NCI-H1092 treated with DMSO at 0.1 percent for 48 hours (cell line): ENCODE results near the gene ZC3H6.
"Not testable (repeated sequence)": the region's sequence is repeated elsewhere in the genome, so short reads cannot be mapped to it uniquely, and the experiment has no call there.

Experiments used
- DNase-seq: peaks from one replicate; lab custom pipeline; 2025; lab: John Stamatoyannopoulos, UW

The ZC3H6 gene

DNA sequence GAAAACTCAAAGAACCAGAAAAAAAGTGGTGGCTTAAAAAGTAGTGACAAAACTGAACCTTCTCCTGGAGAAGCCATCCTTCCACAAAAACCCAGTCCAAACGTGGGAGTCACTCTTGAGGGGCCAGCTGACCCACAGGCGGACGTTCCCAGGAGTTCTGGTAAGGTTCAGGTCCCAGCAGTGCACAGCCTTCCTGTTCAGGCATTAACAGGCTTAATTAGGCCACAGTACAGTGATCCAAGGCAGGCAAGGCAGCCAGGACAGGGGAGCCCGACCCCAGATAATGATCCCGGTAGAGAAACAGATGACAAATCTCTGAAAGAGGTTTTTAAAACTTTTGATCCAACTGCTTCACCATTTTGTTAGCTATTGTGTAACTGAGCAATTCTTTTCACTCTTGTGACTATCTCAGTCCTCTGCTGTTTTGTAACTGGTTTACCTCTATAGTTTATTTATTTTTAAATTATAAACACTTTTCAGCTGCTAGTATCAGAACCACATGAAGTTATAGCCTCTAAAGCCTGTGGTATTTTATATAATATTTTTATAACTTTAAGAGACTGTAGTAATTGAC is 56.8 kb downstream of the ZC3H6 start:
- DNase-seq: no peak

DNA sequence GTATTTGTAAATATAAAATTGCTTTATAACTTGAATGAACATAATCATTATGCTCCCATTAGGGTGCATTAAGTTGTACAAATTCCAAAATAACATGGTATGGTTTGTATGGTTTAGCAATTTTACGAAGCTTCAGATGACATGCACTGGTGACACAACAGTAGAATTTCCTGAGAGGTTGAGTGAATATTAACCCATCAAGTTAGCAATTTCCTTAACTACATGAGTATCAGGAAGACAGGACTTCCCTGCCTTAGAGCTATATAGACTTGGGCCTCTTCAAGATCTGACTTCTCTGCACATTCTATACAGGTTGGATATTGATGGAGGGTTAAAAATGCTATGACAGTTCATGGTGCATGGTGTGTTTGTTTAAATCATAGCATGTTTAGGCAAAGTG is 60.2 kb downstream of the ZC3H6 start:
- DNase-seq: no peak

DNA sequence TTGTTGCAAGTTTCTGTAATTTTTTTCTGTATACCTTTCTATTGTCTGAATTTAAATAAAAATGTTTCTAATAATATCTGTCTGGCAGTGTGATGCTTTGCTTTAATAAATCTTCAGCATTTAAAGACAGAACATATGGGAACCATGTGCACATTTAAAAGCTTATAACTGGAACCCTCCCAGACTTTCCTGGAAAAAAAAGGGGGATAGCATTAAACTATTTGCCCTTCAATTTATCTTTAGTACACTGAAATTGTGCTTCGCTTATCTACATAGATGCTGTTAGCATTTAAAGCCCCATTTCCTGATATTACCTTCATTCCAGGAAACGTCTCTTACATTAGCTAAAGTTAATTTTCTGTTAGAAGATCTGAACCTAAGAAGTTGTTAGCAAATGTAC is 64.6 kb downstream of the ZC3H6 start:
- no peak for DNase-seq

DNA sequence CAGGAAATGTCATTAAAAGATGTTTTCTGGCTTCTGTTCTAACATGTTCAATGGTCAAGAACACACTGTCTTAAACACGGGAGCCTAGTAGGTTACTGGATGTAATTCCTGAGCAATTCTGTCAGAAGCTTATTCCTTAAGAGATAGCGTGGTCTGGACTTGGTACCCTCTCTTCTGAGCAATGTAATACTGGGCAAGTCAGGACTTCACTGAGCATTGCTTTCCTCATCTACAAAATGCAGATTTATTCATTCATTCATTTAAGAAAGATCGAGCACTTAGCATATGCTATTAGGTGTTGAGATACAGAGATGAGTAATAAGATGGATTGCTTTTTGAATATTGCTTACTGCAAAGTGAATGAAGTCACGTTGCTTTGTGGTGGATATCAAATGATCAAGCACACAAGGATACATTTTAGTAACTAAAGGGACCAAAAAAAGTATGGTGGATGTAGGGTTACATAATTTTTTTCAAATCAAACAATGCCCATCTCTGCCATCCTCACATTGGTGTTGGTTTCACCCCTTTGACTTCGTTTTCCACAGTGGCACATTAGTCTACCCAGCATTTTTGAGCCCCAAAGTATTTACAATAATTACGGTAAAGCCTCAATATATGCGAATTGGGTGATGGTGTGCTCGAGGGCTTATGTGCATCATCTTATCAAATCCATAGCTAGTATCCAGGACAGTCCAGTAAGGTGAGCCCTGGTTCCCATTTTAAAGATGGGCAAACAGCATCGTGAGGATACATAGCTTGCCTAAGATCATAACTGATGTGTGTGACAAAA is 65.3 kb downstream of the ZC3H6 start:
- DNase-seq: no peak

DNA sequence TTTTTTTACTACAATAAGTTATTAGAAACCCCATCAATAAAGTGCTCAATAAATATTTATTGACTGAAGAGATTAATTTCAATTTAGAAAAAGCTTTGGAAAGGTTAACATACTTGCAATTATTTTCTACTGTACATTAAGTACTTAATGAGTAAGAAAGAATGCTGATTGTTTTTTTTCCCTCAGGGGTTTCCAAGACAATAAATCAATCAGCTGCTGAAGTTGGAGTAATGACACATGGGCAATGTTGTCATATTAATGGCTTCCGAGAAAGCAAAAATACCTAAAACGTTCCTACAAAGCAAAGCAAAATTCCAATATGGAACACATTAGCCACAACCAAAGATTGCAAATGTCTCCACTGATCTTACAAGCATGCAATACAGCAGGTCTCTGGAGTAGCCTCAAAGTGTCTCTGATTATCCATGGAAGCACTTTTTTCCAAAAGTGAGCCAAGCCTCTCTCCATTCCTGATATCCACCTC is 66.7 kb downstream of the ZC3H6 start:
- DNase-seq: no peak

DNA sequence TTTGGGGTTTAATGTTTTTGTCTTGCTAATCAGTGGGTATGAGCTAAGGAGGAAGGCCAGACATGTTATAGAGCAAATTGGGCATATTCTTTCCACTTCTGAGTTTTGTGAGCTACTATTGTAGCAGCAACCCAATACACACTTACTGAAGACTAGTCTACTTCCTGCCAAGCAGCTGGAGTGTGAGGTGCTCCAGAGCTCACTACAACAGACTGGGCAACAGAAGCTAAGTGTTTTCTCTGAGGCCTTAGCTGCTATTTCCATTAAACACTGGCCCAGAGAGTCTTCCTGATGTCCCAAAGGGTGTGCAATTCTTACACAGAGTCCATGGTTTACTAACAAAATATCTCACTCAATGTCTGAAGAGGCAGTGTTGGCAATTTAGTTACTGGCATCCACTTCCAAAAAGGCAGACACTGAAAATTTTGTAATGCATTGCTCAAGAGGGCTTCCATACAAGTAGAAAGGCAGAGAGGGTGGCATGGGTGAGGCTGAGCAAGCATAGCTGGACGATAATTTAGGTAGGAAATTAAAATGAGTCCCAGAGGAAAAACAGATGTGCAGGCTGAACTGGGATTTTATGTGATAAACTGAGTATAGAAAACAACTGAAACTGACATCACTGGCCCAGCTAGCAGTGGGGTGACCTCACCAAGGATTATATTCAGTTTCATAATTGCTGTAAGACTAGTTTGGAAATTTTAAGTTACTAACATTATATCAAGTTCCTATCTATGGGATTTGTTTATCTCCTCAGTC is 68.6 kb downstream of the ZC3H6 start:
- DNase-seq: no peak

DNA sequence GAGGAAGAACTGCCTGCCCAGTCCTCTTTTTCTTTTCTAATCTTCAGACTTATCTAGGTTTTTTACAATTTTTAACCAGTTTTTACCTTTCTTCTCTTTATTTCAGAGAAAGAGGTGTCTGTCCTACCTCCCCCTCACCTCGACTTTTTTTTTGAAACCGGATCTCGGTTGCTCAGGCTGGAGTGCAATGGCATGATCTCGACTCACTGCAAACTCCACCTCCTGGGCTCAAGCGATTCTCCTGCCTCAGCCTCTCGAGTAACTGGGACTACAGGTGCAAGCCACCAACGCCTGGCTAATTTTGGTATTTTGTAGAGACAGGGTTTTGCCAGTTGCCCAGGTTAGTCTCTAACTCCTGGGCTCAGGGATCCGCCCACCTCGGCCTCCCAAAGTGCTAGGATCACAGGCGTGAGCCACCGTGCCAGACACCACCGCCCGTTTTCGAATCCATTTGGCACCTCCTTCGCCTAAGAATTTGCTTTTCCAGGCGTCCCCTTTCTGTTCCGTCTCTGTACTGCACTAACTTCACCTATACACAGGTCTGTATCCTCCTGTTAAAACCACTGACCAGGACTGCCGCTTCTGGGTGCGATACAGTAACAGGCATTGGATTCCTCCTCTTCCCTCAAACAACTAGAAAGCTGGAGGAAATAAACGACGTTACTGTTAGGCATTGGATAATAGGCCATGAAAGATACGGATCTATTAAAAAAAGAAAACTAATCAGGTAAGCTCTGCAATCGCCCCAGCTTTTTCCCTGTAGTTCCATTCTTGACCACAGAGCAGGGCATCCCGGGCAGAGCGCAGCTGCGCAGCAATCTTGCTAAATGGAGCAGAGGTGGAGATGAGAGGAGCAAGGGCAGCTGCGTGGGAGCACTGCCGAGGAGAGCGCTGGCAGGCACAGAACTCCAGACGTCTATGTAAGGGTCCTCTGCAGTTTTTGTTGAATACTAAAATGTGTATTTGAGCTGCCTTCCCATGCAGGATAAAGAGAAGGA is 69.9 kb downstream of the ZC3H6 start:
- DNase-seq: no peak

DNA sequence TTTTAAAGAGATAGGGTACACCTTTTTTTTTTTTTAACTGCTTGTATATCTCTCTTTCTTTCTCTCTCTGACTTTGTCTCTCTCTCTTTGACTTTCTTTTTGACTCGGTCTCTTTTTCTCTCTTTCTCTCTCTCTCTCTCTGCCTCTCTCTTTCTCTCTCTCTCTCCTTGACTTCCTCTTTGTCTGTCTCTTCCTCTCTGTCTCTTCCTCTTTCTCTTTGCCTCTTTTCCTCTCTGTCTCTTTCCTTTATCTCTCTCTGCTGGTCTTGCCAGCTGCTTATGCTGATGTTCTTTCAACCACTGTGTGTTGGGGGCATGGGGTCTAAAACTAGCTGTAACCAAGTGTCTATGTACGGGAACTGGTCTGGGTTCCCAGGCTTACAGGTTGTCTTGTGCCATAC is 76.9 kb downstream of the ZC3H6 start:
- DNase-seq: not testable (repeated sequence)

DNA sequence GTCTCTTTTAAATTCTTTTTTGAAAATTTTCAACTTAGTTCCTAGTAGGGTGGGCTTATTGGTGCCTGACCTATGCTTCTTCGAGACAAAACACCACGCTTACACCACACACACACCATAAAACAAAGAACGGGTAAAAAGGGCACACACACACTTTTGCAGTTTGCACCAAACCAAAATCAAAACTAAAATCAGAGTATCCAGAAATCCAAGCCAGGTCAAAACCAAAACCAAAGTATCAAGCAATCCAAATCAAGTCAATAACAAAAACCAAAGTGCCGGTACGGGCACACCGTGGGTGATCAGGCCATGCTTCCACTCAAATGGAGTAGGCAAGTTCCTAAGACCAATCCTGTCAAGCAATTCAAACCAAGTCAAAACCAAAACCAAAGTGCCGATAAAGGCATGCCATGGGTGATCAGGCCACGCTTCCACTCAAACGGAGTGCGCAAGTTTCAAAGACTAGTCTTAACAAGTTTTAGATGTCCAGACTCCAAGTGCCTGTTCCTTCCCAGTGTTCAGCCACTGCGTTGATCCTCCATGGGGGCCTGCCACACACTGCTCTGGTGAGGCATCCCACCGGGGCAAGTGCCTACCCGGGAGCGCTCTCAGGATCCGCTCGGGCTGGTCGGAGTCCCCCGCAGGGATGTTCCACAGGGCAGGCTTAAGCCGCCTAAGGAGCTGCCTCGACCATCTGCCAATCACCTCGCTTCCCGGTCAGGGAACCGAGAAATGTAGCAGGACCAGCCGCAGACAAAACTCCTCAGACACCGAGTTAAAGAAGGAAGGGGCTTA is 77.6 kb downstream of the ZC3H6 start:
- DNase-seq: not testable (repeated sequence)

DNA sequence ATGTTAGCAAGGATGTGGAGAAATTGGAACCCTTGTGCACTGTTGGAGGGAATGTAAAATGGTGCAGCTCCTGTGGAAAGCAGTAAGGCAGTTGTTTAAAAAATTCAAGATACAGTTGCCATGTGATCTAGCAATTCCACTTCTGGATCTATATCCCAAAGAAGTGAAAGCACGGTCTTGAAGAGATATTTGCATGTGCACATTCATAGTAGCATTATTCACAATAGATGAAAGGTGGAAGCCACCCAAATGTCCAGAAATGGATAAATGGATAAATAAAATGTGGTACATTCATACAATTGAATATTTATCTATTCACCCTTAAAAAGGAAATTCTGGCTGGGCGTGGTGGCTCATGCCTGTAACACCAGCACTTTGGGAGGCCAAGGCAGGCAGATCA is 78.9 kb downstream of the ZC3H6 start:
- not testable (repeated sequence) for DNase-seq

DNA sequence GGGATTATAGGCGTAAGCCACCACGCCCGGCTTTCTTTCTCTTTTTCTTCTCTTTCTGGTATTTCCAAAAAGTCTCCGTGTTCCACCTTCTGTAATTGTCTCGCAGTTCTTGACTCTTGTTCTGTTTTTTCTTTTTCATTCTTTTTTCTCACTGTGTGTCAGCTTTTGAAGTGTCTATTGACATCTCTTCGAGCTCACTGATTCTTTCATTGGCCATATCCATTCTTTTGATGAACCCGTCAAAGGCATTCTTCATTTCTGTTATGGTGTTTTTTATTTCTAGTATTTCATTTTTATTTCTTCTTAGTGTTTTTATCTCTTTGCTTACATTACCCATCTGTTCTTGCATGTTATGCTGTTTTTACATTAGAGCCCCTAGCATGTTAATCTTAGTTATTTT is 84.7 kb downstream of the ZC3H6 start:
- not testable (repeated sequence) for DNase-seq
